Epithelial cell of proximal tubule (primary cell): ENCODE measurements around the gene SCYGR2. TPM values are rescaled to one million over a fixed set of nuclear protein-coding genes. Genes with fewer than 3 reads are reported as not detected.
"Not testable (repeated sequence)": the region's sequence is repeated elsewhere in the genome, so short reads cannot be mapped to it uniquely, and the experiment has no call there.

ENCODE experiments used
- DNase-seq: peaks from one replicate; pipeline ENCODE4 v3.0.0-alpha.2; 2011; ENCODE audit warnings: low read depth
- H3K4me3 ChIP-seq: 2 replicates; pipeline ENCODE4 v1.5.1; 2011; ENCODE audit warnings: low read depth, mild to moderate bottlenecking, low read length
- CTCF ChIP-seq: conservative IDR thresholded peaks from 2 replicates; pipeline ENCODE4 v1.5.1; 2012; ENCODE audit warnings: low read depth, mild to moderate bottlenecking, low read length
- total RNA-seq: library from RNA; depleted of rRNA; stranded (reverse); fragments of >200 nt; gene quantifications from 2 replicates; pipeline ENCODE4 v1.2.3, GENCODE V29; 2015

SCYGR2 gene
- total RNA-seq, result not detected in 2 replicates

- not testable (repeated sequence) for DNase-seq, H3K4me3 ChIP-seq
Measured at GRCh38 chr2:227598835-227599503, at the start of gene SCYGR2. TSS of gene SCYGR2 (plus strand) at chr2:227598893. CDS start at chr2:227598893, 0 bp downstream.

- no peak for DNase-seq
- no peak for TF ChIP-seq CTCF
Measured at GRCh38 chr2:227551836-227552235, 46.9 kb upstream of the SCYGR2 start.

GRCh38 chr2:227562581-227562980, 36.1 kb upstream of the SCYGR2 start:
- DNase-seq, result no peak
- H3K4me3 ChIP-seq, result no peak overlapping the region
- no peak for TF ChIP-seq CTCF

More at GRCh38 chr2:227551836-227552235, 46.9 kb upstream of the SCYGR2 start:
- H3K4me3 ChIP-seq, result no peak overlapping the region

- H3K4me3 ChIP-seq, result no peak overlapping the region
- DNase-seq, result no peak
- no peak for TF ChIP-seq CTCF
Measured at GRCh38 chr2:227565080-227565479, 33.6 kb upstream of the SCYGR2 start.

- TF ChIP-seq CTCF, result no peak
- H3K4me3 ChIP-seq, result no peak overlapping the region
- DNase-seq, result no peak
Measured at GRCh38 chr2:227566012-227566411, 32.7 kb upstream of the SCYGR2 start.

- H3K4me3 ChIP-seq, result no peak overlapping the region
- DNase-seq, result no peak
- TF ChIP-seq CTCF, result no peak
Measured at GRCh38 chr2:227568852-227569169, 29.9 kb upstream of the SCYGR2 start.

GRCh38 chr2:227570615-227571014, 28.1 kb upstream of the SCYGR2 start:
- no peak overlapping the region for H3K4me3 ChIP-seq

More at GRCh38 chr2:227570615-227571014, 28.1 kb upstream of the SCYGR2 start:
- no peak for TF ChIP-seq CTCF
- no peak for DNase-seq
